Memory B cell (primary cell): ENCODE measurements around the gene CCDC110.
A peak's percentile ranks its signal among the peaks of the same experiment; 100 is the strongest.
"Not testable (repeated sequence)": the region's sequence is repeated elsewhere in the genome, so short reads cannot be mapped to it uniquely, and the experiment has no call there.

Source experiments
- ATAC-seq: fragments of 150-1000 bp; cut with Tn5 transposase; 2 replicates; pipeline ENCODE4 v1.10.0; 2021; ENCODE audit warnings: low read depth, mild to moderate bottlenecking, moderate library complexity
- DNase-seq, 2 donors: peaks; one replicate each; pipeline ENCODE4 v3.0.0; 2022; ENCODE audit warnings: low spot score in 2 of 2
- H3K27ac Mint-ChIP-seq: one replicate; pipeline ENCODE4 v1.8.0; 2022; ENCODE audit warnings: mild to moderate bottlenecking, moderate library complexity, mixed read lengths
- H3K27me3 Mint-ChIP-seq: one replicate; pipeline ENCODE4 v1.8.0; 2022; ENCODE audit warnings: mixed read lengths
- H3K36me3 Mint-ChIP-seq: one replicate; pipeline ENCODE4 v1.8.0; 2022; ENCODE audit warnings: mild to moderate bottlenecking, mixed read lengths
- H3K4me1 Mint-ChIP-seq: one replicate; pipeline ENCODE4 v1.8.0; 2022; ENCODE audit warnings: mixed read lengths
- H3K4me3 Mint-ChIP-seq: one replicate; pipeline ENCODE4 v1.8.0; 2022; ENCODE audit warnings: mild to moderate bottlenecking, moderate library complexity, mixed read lengths
- H3K9me3 Mint-ChIP-seq: one replicate; pipeline ENCODE4 v1.8.0; 2022; ENCODE audit warnings: mixed read lengths

CCDC110 gene

GRCh38 chr4:185471235-185472102 lies at the start of gene CCDC110:
TSS of gene CCDC110 (minus strand) at chr4:185471733. CDS start at chr4:185471683, 50 bp downstream.
- Mint-ChIP-seq H3K9me3 (no peaks in the 10 kb centered on the region), H3K36me3 (no peaks in the 10 kb centered on the region), H3K4me1 (peaks cover 14% of the 10 kb centered on the region), H3K27me3 (no peaks in the 10 kb centered on the region), H3K27ac (peak within 1 kb of the TSS; percentile 93), H3K4me3 (peak within 1 kb of the TSS; percentile 93)
- DNase-seq (peak; percentile 89 to 95), ATAC-seq (peak; percentile 74)

GRCh38 chr4:185520119-185520518 lies 48.6 kb upstream of the CCDC110 start:
- Mint-ChIP-seq H3K27ac (no peak overlapping the region), H3K27me3 (no peaks in the 10 kb centered on the region), H3K4me3 (no peak overlapping the region), H3K4me1 (no peaks in the 10 kb centered on the region), H3K9me3 (no peaks in the 10 kb centered on the region), H3K36me3 (no peaks in the 10 kb centered on the region)
- ATAC-seq: no peak
- DNase-seq: no peak

GRCh38 chr4:185518494-185518893 lies 47.0 kb upstream of the CCDC110 start:
- DNase-seq: no peak
- H3K27me3 Mint-ChIP-seq: peaks cover 5% of the 10 kb centered on the region

GRCh38 chr4:185518069-185518468 lies 46.5 kb upstream of the CCDC110 start:
- Mint-ChIP-seq H3K27ac (no peak overlapping the region), H3K27me3 (peaks cover 6% of the 10 kb centered on the region), H3K36me3 (no peaks in the 10 kb centered on the region), H3K4me3 (no peak overlapping the region), H3K9me3 (no peaks in the 10 kb centered on the region), H3K4me1 (peaks cover 6% of the 10 kb centered on the region)
- no peak for ATAC-seq
- DNase-seq: no peak

More at GRCh38 chr4:185518494-185518893, 47.0 kb upstream of the CCDC110 start:
- Mint-ChIP-seq H3K4me1 (peaks cover 4% of the 10 kb centered on the region), H3K9me3 (no peaks in the 10 kb centered on the region), H3K27ac (no peak overlapping the region), H3K4me3 (no peak overlapping the region), H3K36me3 (no peaks in the 10 kb centered on the region)
- no peak for ATAC-seq

- Mint-ChIP-seq H3K9me3 (peaks cover 2% of the 10 kb centered on the region), H3K36me3 (no peaks in the 10 kb centered on the region), H3K27me3 (peaks cover 7% of the 10 kb centered on the region), H3K4me1 (peaks cover 9% of the 10 kb centered on the region), H3K4me3 (no peak overlapping the region), H3K27ac (no peak overlapping the region)
- DNase-seq: no peak
- no peak for ATAC-seq
Observed at GRCh38 chr4:185515248-185515647, 43.7 kb upstream of the CCDC110 start.

- H3K36me3 Mint-ChIP-seq: no peaks in the 10 kb centered on the region
Observed at GRCh38 chr4:185514182-185514697, 42.7 kb upstream of the CCDC110 start.

GRCh38 chr4:185513489-185514181 lies 42.1 kb upstream of the CCDC110 start:
- no peak overlapping the region for H3K4me3 Mint-ChIP-seq

More at GRCh38 chr4:185514182-185514697, 42.7 kb upstream of the CCDC110 start:
- no peak overlapping the region for H3K27ac Mint-ChIP-seq
- DNase-seq (no peak), ATAC-seq (no peak)
- H3K27me3 Mint-ChIP-seq: peaks cover 9% of the 10 kb centered on the region
- peaks cover 2% of the 10 kb centered on the region for H3K9me3 Mint-ChIP-seq
- no peak overlapping the region for H3K4me3 Mint-ChIP-seq
- H3K4me1 Mint-ChIP-seq: peaks cover 9% of the 10 kb centered on the region

GRCh38 chr4:185512516-185512915 lies 41.0 kb upstream of the CCDC110 start:
- DNase-seq (no peak), ATAC-seq (no peak)
- Mint-ChIP-seq H3K27ac (no peak overlapping the region), H3K4me1 (peaks cover 9% of the 10 kb centered on the region), H3K9me3 (peaks cover 2% of the 10 kb centered on the region), H3K36me3 (no peaks in the 10 kb centered on the region), H3K4me3 (no peak overlapping the region), H3K27me3 (peaks cover 10% of the 10 kb centered on the region)

More at GRCh38 chr4:185513489-185514181, 42.1 kb upstream of the CCDC110 start:
- H3K9me3 Mint-ChIP-seq: peaks cover 2% of the 10 kb centered on the region
- ATAC-seq: no peak
- no peaks in the 10 kb centered on the region for H3K36me3 Mint-ChIP-seq
- H3K27ac Mint-ChIP-seq: no peak overlapping the region
- no peak for DNase-seq
- peaks cover 9% of the 10 kb centered on the region for H3K27me3 Mint-ChIP-seq
- H3K4me1 Mint-ChIP-seq: peaks cover 9% of the 10 kb centered on the region

GRCh38 chr4:185511243-185511642 lies 39.7 kb upstream of the CCDC110 start:
- ATAC-seq, H3K27ac Mint-ChIP-seq, DNase-seq, H3K4me3 Mint-ChIP-seq, H3K9me3 Mint-ChIP-seq, H3K36me3 Mint-ChIP-seq, H3K4me1 Mint-ChIP-seq: not testable (repeated sequence)
- H3K27me3 Mint-ChIP-seq: peaks cover 12% of the 10 kb centered on the region

GRCh38 chr4:185510806-185511205 lies 39.3 kb upstream of the CCDC110 start:
- H3K4me3 Mint-ChIP-seq: no peak overlapping the region
- peaks cover 2% of the 10 kb centered on the region for H3K9me3 Mint-ChIP-seq
- ATAC-seq (no peak), DNase-seq (no peak)
- no peaks in the 10 kb centered on the region for H3K36me3 Mint-ChIP-seq
- H3K4me1 Mint-ChIP-seq: peaks cover 9% of the 10 kb centered on the region
- H3K27me3 Mint-ChIP-seq: peaks cover 12% of the 10 kb centered on the region
- no peak overlapping the region for H3K27ac Mint-ChIP-seq

- Mint-ChIP-seq H3K9me3 (peaks cover 2% of the 10 kb centered on the region), H3K27ac (no peak overlapping the region), H3K4me1 (peaks cover 4% of the 10 kb centered on the region), H3K27me3 (peaks cover 11% of the 10 kb centered on the region), H3K4me3 (no peak overlapping the region), H3K36me3 (no peaks in the 10 kb centered on the region)
- ATAC-seq (no peak), DNase-seq (no peak)
Observed at GRCh38 chr4:185508181-185508580, 36.6 kb upstream of the CCDC110 start.

GRCh38 chr4:185506422-185506821 lies 34.9 kb upstream of the CCDC110 start:
- Mint-ChIP-seq H3K9me3 (no peaks in the 10 kb centered on the region), H3K4me3 (no peak overlapping the region), H3K27me3 (peaks cover 10% of the 10 kb centered on the region), H3K36me3 (no peaks in the 10 kb centered on the region), H3K4me1 (no peaks in the 10 kb centered on the region), H3K27ac (no peak overlapping the region)
- no peak for ATAC-seq
- no peak for DNase-seq

- Mint-ChIP-seq H3K4me3 (no peak overlapping the region), H3K36me3 (no peaks in the 10 kb centered on the region), H3K27me3 (peaks cover 11% of the 10 kb centered on the region), H3K9me3 (peaks cover 6% of the 10 kb centered on the region), H3K4me1 (no peaks in the 10 kb centered on the region), H3K27ac (no peak overlapping the region)
- ATAC-seq: no peak
- no peak for DNase-seq
Observed at GRCh38 chr4:185504098-185505047, 32.8 kb upstream of the CCDC110 start.
